GM12801 (cell line): ENCODE data around the gene SMAD3.

Experiments used
- TF ChIP-seq, protein P1 (sequence below): IDR thresholded peaks from one replicate; pipeline ENCODE4 v1.5.1; 2011; ENCODE audit warnings: control low read depth; ENCODE audit not compliant: insufficient read length; ENCODE audit errors: extremely low read depth

SMAD3 gene

DNA sequence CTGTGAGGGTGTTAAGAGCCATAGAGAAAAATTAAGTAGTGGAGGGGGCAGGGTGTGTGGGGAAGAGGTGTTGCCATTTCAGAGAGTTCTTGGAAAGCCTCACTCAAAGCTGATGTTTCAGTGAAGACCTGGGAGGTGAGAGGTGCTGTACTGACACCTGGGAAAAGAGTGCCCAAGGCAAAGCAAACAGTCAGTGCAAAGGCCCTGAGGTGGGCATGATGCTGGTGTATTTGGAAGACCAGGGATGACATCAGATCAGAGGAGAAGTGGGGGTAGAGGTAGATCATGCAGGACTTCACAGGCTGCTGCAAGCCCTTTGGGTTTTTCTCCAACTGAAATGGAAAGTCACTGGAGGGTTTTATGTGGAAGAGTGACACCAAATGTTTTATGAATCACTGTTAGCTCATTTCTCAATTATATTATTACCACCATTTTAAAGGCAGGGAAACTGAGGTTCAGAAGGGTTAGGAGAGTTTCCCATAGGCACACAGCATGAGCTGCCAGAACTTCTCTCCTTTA is 42.8 kb upstream of the SMAD3 start:
- TF ChIP-seq, protein P1, sequence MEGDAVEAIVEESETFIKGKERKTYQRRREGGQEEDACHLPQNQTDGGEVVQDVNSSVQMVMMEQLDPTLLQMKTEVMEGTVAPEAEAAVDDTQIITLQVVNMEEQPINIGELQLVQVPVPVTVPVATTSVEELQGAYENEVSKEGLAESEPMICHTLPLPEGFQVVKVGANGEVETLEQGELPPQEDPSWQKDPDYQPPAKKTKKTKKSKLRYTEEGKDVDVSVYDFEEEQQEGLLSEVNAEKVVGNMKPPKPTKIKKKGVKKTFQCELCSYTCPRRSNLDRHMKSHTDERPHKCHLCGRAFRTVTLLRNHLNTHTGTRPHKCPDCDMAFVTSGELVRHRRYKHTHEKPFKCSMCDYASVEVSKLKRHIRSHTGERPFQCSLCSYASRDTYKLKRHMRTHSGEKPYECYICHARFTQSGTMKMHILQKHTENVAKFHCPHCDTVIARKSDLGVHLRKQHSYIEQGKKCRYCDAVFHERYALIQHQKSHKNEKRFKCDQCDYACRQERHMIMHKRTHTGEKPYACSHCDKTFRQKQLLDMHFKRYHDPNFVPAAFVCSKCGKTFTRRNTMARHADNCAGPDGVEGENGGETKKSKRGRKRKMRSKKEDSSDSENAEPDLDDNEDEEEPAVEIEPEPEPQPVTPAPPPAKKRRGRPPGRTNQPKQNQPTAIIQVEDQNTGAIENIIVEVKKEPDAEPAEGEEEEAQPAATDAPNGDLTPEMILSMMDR = no peak

DNA sequence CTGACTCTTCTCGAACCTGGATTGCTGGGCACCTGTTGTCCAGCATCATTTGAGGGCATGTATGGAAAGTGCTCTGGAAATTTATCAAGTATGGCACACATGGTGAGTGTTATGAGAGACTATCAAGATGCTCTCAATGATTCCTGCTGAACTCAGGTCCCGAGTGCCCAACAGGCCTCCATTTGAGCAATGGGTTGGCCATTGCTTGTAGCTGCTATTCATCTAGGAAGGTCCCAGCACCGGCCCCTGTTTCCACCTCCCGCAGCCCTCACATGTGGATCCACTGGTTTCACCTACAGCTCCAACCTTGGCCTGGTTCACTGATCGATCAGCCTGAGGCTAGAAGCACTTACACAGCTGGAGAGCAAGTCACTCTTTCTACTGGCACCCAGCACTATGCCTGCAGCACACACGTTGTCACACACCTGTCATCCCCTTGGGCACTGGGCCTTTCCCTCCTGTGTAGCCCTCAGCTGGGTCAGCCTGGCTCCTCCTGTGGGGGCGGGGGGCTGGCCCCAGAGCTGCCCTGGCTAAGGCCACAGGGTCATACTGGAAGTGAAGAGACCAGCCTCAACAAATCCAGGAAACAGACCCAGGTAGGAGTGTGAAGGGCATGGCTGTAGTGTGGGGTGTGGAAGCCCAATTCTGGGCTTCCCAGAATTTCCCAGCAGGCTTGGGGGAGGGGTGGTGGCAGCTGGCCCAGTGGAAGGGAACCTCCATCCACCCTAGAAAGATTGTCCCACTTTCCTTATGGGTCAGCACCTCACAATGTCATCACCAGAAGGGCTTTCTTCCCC is 41.7 kb upstream of the SMAD3 start:
- TF ChIP-seq, protein P1 = no peak

DNA sequence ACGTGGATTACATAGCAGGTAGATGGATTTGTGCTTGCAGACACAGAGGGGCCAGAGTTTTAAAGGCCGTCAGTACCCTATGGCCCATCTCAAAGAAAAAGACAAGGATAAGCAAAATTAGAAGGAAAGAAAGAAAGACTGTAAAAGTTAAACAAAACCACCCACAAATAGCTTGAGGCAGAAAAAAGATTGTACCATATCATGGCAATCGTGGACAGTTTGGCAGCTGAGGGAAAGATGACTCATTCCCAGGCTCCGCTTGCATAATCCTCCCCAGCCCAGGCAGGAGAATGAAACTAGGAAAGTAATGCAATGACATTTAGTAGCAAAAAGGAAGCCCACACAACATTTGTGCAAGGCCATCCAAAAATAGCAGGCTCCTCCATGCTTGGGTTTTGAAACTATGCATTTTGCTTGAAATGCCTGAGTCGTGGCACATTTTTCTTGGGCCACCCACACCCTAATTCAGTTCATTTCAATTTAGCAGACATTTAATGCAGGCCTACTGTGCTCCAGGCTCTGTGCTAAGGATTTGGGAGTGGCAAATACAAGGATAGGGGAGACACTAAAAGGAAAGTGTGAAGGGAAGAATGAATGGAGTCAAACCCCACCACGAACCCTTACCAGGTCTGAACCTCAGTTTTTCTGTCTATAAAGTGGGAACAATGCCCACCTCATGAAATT is 40.9 kb upstream of the SMAD3 start:
- TF ChIP-seq, protein P1 = no peak

- TF ChIP-seq, protein P1 = no peak
Observed at GRCh38 chr15:67024998-67025368, 40.4 kb upstream of the SMAD3 start.

DNA sequence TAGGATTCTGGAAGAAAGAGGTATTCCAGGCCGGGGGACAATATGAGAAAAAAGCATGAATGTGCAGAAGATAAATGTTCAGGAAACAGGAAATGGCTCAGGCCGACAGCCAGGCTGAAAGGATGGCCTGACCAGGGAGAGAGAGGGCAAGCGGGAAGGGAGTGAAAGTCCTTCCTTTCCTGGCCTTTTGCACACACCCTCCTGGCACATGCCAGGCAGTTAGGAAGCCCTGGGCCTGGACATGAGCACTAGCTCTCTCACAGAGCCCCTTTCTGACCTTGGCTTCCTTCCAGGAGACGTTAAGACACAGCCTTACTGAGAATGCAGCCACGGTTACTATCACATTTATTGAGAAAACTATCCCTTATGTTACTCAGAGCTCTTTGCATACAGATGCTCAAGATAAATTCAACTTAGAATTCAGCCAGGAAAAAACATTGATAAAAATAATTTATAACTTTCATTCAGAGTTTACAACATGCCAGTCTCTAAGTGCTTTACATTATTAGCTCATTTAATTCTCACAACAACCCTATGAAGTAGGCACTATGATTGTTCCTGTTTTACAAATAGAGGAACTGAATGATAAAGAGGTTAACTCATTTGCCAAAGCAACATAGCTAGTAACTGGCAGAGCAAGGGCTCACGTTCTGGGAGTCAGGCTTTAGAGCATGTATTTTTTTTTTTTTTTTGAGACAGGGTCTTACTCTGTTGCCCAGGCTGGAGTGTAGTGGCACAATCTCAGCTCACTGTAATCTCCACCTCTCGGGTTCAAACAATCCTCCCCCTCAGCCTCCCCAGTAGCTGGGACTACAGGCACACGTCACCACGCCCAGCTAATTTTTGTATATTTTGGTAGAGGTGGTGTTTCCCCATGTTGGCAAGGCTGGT is 39.4 kb upstream of the SMAD3 start:
- TF ChIP-seq, protein P1 = no peak

- TF ChIP-seq, protein P1 = no peak
Observed at GRCh38 chr15:67026610-67026967, 38.8 kb upstream of the SMAD3 start.
